HL-60 (cell line): ENCODE results near the gene DMRTB1.

Source experiments
- DNase-seq, 2 experiments: peaks; one replicate each; pipeline ENCODE4 v3.0.0-alpha.2; 2010 to 2020; ENCODE audit warnings: low read depth in 1 of 2, low spot score in 1 of 2
- H3K27ac ChIP-seq: fragments of 250-450 bp; sonication (Bioruptor Pico); replicated peaks from 2 replicates; pipeline ENCODE4 v1.5.1; 2020; ENCODE audit warnings: mild to moderate bottlenecking, moderate library complexity
- H3K27me3 ChIP-seq: fragments of 250-450 bp; sonication (Bioruptor Pico); 2 replicates; pipeline ENCODE4 v1.5.1; 2021; ENCODE audit warnings: mild to moderate bottlenecking, moderate library complexity; ENCODE audit not compliant: insufficient read depth, poor library complexity, severe bottlenecking
- H3K4me3 ChIP-seq: replicated peaks from 2 replicates; pipeline ENCODE4 v1.5.1; 2011; ENCODE audit warnings: mild to moderate bottlenecking, control low read depth, low read length; ENCODE audit not compliant: insufficient read depth
- CTCF ChIP-seq: IDR thresholded peaks from one replicate; pipeline ENCODE4 v1.5.1; 2011; ENCODE audit warnings: low read length, control low read depth, inconsistent platforms; ENCODE audit not compliant: insufficient read depth
- GABPA ChIP-seq: IDR thresholded peaks from 2 replicates; pipeline ENCODE4 v1.6.1; 2012; ENCODE audit warnings: low read depth
- POLR2AphosphoS5 ChIP-seq: IDR thresholded peaks from 2 replicates; pipeline ENCODE4 v1.6.1; 2012; ENCODE audit warnings: low read depth
- REST ChIP-seq: IDR thresholded peaks from 2 replicates; pipeline ENCODE4 v1.6.1; 2012; ENCODE audit warnings: low read depth; ENCODE audit not compliant: insufficient replicate concordance
- SPI1 ChIP-seq: IDR thresholded peaks from 2 replicates; pipeline ENCODE4 v1.6.1; 2012; ENCODE audit warnings: low read depth, mild to moderate bottlenecking, borderline replicate concordance

Gene DMRTB1

DNA sequence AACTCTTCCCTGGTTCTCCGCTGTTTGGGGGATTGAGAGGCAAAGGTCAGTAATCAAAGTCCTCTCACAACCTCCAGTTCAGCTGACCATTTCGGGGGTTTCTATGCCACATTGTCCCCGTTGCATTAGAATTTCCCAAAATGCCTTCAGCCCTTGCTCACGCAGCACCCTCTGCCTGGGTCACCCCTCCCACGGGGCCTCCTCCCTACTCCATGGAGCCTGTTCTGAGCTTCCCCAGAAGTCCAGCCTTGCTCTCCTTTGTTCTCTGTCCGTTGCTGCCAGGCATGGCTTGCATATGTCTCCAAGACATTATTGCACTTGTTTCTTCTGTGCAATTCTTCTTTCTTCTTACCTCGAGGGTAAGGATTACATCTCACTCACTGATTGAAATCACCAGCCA is 16.5 kb downstream of the DMRTB1 start:
- H3K27me3 ChIP-seq = no peaks in the 10 kb centered on the region
- no peak for DNase-seq

DNA sequence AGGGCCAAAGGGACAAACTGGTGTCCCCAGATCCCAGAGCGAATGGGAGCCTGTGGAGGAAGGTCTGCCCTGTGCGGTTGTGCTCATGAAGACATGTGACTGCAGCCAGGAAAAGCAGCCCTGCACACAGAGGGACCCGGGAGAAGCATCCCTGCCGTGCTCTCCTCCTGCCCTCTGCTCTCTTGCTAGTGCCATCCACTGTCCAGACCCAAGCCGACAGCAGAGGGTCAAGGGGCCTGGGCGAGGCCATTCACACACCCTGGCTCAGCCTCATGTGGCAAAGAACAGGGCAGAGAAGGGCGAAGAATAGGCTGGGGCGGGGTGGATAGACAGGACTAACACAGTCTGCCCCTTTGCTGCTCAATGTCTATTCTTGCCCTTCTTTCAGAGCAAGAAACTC is 17.4 kb downstream of the DMRTB1 start:
- no peak overlapping the region for H3K27ac ChIP-seq
- DNase-seq = no peak
- TF ChIP-seq GABPA (no peak), CTCF (no peak), SPI1 (no peak), POLR2AphosphoS5 (no peak), REST (no peak)
- no peak overlapping the region for H3K4me3 ChIP-seq
- no peaks in the 10 kb centered on the region for H3K27me3 ChIP-seq

More for the DNA sequence above, 16.5 kb downstream of the DMRTB1 start:
- TF ChIP-seq REST = no peak
- TF ChIP-seq POLR2AphosphoS5 = no peak
- TF ChIP-seq GABPA = no peak
- no peak for TF ChIP-seq CTCF
- no peak for TF ChIP-seq SPI1
- no peak overlapping the region for H3K4me3 ChIP-seq
- H3K27ac ChIP-seq = no peak overlapping the region

DNA sequence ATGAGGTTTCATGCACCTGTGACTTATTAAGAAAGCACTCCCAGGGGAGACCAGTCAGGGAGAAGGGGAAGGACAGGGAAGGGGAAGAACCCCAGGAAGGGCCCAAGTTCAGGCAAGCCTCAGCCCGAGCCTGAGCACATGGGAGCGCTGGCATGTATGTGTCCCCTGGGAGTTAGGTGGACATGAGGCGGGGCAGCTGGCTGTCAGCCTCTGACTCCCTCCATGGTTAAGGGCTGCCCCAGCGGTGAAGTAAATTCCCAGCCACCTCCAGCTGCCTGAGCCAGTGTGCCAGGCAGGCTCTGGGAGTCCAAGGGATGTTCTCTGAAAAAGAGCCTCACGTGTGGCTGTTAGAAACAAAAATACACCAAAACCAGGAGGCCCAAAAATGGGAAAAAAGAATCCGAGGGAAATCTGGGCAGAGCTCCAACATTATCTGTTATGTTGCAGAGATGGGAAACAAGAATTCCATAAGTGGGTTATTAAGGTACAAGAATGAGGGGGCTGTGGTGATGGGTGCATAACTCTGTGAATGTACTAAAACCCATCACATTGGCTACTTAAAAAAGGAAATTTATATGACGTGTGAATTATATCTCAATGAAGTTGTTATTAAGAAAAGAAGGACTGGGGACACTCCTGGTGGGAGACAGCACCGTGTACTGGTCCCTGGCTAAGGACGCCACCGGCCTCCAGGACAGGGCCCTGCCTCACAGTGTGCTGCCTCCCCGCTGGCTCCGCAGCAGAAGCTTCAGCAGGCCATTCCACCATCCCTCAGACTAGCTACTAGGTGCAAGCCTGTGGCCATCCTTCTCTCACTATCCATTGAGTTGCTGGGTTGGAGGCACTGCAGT is 18.7 kb downstream of the DMRTB1 start:
- Histone ChIP-seq H3K27me3 (peaks cover 2% of the 10 kb centered on the region), H3K4me3 (no peak overlapping the region), H3K27ac (no peak overlapping the region)
- TF ChIP-seq SPI1 (no peak), GABPA (no peak), CTCF (no peak), POLR2AphosphoS5 (no peak), REST (no peak)
- no peak for DNase-seq
